HL-60 (cell line): Measurements from ENCODE around the gene DENND1A.

ENCODE experiments used
- DNase-seq, 2 experiments: peaks; one replicate each; pipeline ENCODE4 v3.0.0-alpha.2; 2010 to 2020; ENCODE audit warnings: low read depth in 1 of 2, low spot score in 1 of 2
- H3K27ac ChIP-seq: fragments of 250-450 bp; sonication (Bioruptor Pico); replicated peaks from 2 replicates; pipeline ENCODE4 v1.5.1; 2020; ENCODE audit warnings: mild to moderate bottlenecking, moderate library complexity
- H3K27me3 ChIP-seq: fragments of 250-450 bp; sonication (Bioruptor Pico); 2 replicates; pipeline ENCODE4 v1.5.1; 2021; ENCODE audit warnings: mild to moderate bottlenecking, moderate library complexity; ENCODE audit not compliant: insufficient read depth, poor library complexity, severe bottlenecking
- H3K4me3 ChIP-seq: replicated peaks from 2 replicates; pipeline ENCODE4 v1.5.1; 2011; ENCODE audit warnings: mild to moderate bottlenecking, control low read depth, low read length; ENCODE audit not compliant: insufficient read depth
- CTCF ChIP-seq: IDR thresholded peaks from one replicate; pipeline ENCODE4 v1.5.1; 2011; ENCODE audit warnings: low read length, control low read depth, inconsistent platforms; ENCODE audit not compliant: insufficient read depth
- GABPA ChIP-seq: IDR thresholded peaks from 2 replicates; pipeline ENCODE4 v1.6.1; 2012; ENCODE audit warnings: low read depth
- POLR2AphosphoS5 ChIP-seq: IDR thresholded peaks from 2 replicates; pipeline ENCODE4 v1.6.1; 2012; ENCODE audit warnings: low read depth
- REST ChIP-seq: IDR thresholded peaks from 2 replicates; pipeline ENCODE4 v1.6.1; 2012; ENCODE audit warnings: low read depth; ENCODE audit not compliant: insufficient replicate concordance
- SPI1 ChIP-seq: IDR thresholded peaks from 2 replicates; pipeline ENCODE4 v1.6.1; 2012; ENCODE audit warnings: low read depth, mild to moderate bottlenecking, borderline replicate concordance

DENND1A gene

GRCh38 chr9:123377211-123377971 is 552.5 kb downstream of the DENND1A start:
- no peak overlapping the region for H3K4me3 ChIP-seq
- DNase-seq, result no peak
- peaks cover 27% of the 10 kb centered on the region for H3K27me3 ChIP-seq
- H3K27ac ChIP-seq, result no peak overlapping the region
- TF ChIP-seq POLR2AphosphoS5 (no peak; the same call in 1 of the 2 replicates), CTCF (no peak)

- peaks cover 37% of the 10 kb centered on the region for H3K27me3 ChIP-seq
- H3K4me3 ChIP-seq, result no peak overlapping the region
- DNase-seq, result no peak
Observed at GRCh38 chr9:123376218-123377071, 553.5 kb downstream of the DENND1A start.

GRCh38 chr9:123375469-123376132 is 554.3 kb downstream of the DENND1A start:
- no peak overlapping the region for H3K27ac ChIP-seq
- H3K27me3 ChIP-seq, result peaks cover 37% of the 10 kb centered on the region
- TF ChIP-seq POLR2AphosphoS5, result no peak
- TF ChIP-seq SPI1, result peak; percentile 3; the same call in 1 of the 2 replicates
- DNase-seq, result peak in 1 of 2 experiments; percentile 39
- H3K4me3 ChIP-seq, result no peak overlapping the region

More at GRCh38 chr9:123376218-123377071, 553.5 kb downstream of the DENND1A start:
- no peak overlapping the region for H3K27ac ChIP-seq
- TF ChIP-seq CTCF, result no peak
- TF ChIP-seq REST, result no peak

- Histone ChIP-seq H3K27me3 (peaks cover 37% of the 10 kb centered on the region), H3K4me3 (no peak overlapping the region), H3K27ac (no peak overlapping the region)
- TF ChIP-seq SPI1 (no peak), GABPA (no peak), POLR2AphosphoS5 (no peak), CTCF (no peak)
- peak in 1 of 2 experiments; percentile 18 for DNase-seq
Observed at GRCh38 chr9:123373946-123374345, 556.0 kb downstream of the DENND1A start.
